HepG2 (cell line): ENCODE measurements around the gene TMEFF2.

Source experiments
- BATF2 ChIP-seq: sonication (generic); formaldehyde crosslinking; IDR thresholded peaks from 2 replicates; pipeline ENCODE4 v1.8.0; 2022; ENCODE audit warnings: mild to moderate bottlenecking, missing genetic modification reagents, moderate library complexity
- EZH2 ChIP-seq: conservative IDR thresholded peaks from 2 replicates; pipeline ENCODE4 v1.6.1; 2012; ENCODE audit warnings: mild to moderate bottlenecking, low read depth, low read length, moderate library complexity
- MED8 ChIP-seq: sonication (generic); formaldehyde crosslinking; IDR thresholded peaks from 2 replicates; pipeline ENCODE4 v1.8.1; 2023; ENCODE audit warnings: mild to moderate bottlenecking, missing genetic modification reagents; ENCODE audit not compliant: insufficient replicate concordance
- RXRA ChIP-seq: sonication (generic); formaldehyde crosslinking; IDR thresholded peaks from 2 replicates; pipeline ENCODE4 v1.5.1; 2020; ENCODE audit warnings: missing genetic modification reagents
- ZNF34 ChIP-seq: sonication (generic); formaldehyde crosslinking; IDR thresholded peaks from 2 replicates; pipeline ENCODE4 v1.4.0; 2020; ENCODE audit warnings: mild to moderate bottlenecking, missing genetic modification reagents, borderline replicate concordance
- TF ChIP-seq, protein P1 (sequence below): sonication (generic); formaldehyde crosslinking; IDR thresholded peaks from 2 replicates; pipeline ENCODE4 v1.5.0; 2020; ENCODE audit warnings: mild to moderate bottlenecking, missing genetic modification reagents, moderate library complexity

- no peak for TF ChIP-seq EZH2
- no peak for TF ChIP-seq RXRA (CRISPR knock-in tag)
- no peak for TF ChIP-seq BATF2 (CRISPR knock-in tag)
- TF ChIP-seq ZNF34 (CRISPR knock-in tag), result no peak
- TF ChIP-seq, protein P1, sequence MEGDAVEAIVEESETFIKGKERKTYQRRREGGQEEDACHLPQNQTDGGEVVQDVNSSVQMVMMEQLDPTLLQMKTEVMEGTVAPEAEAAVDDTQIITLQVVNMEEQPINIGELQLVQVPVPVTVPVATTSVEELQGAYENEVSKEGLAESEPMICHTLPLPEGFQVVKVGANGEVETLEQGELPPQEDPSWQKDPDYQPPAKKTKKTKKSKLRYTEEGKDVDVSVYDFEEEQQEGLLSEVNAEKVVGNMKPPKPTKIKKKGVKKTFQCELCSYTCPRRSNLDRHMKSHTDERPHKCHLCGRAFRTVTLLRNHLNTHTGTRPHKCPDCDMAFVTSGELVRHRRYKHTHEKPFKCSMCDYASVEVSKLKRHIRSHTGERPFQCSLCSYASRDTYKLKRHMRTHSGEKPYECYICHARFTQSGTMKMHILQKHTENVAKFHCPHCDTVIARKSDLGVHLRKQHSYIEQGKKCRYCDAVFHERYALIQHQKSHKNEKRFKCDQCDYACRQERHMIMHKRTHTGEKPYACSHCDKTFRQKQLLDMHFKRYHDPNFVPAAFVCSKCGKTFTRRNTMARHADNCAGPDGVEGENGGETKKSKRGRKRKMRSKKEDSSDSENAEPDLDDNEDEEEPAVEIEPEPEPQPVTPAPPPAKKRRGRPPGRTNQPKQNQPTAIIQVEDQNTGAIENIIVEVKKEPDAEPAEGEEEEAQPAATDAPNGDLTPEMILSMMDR (CRISPR knock-in tag), result no peak
- no peak for TF ChIP-seq MED8 (CRISPR knock-in tag)
These were observed 295.3 kb downstream of the TMEFF2 start for GRCh38 chr2:191899410-191899809.
